ENCODE data around the gene LRRC41. TPM values are rescaled to one million over a fixed set of nuclear protein-coding genes. Genes with fewer than 3 reads are reported as not detected.

Gene LRRC41
- total RNA-seq, 1 experiment from 2014 or later, result 66.3 TPM

DNA sequence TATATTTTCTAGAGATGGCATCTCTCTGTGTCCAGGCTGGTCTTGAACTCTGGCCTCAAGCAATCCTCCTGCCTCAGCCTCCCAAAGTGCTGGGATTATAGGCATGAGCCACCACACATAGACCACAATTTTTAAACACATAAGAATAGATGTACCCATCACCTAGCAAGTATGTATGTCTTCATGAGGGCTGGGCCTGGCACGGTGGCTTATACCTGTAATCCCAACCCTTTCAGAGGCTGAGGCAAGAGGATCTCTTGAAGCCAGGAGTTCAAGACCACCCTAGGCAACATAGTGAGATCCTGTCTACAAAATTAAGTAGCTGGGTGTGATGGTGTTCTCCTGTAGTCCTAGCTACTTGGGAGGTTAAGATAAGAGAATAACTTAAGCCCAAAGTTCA lies 13.9 kb upstream of the LRRC41 start:
- Histone ChIP-seq H3K27ac (no peak overlapping the region), H4K20me1 (ENCODE audit: insufficient read depth) (0 out of 2 replicates have a peak, but pooled peaks cover 6% of the 10 kb centered on the region), H3K36me3 (ENCODE audit: low read depth) (peaks cover 16% of the 10 kb centered on the region), H3K4me1 (replicated peaks; ENCODE audit: insufficient read depth) (no peaks in the 10 kb centered on the region), H3K9me3 (ENCODE audit: insufficient read depth, low read depth) (no peaks in the 10 kb centered on the region), H2AFZ (no peak overlapping the region), H3K4me2 (no peak overlapping the region), H3K9me2 (ENCODE audit: insufficient read depth) (no peaks in the 10 kb centered on the region), H3K4me3 (no peak overlapping the region), H3K79me2 (ENCODE audit: low read depth) (no peaks in the 10 kb centered on the region), H3K27me3 (ENCODE audit: insufficient read depth, low read depth) (no peaks in the 10 kb centered on the region), H3F3A (ENCODE audit: insufficient read depth, low read depth) (peaks cover 41% of the 10 kb centered on the region)
- BruUV-seq (replicated peaks), result no TSS peak
- CTCF ChIA-PET, result no interaction called here
- POLR2A ChIA-PET (ENCODE audit: unreplicated experiment), result no interaction called here
- TF ChIP-seq EZH2 (IDR thresholded peaks at IDR 0.05; ENCODE audit: low read depth), result no peak
- TF ChIP-seq, protein P1, sequence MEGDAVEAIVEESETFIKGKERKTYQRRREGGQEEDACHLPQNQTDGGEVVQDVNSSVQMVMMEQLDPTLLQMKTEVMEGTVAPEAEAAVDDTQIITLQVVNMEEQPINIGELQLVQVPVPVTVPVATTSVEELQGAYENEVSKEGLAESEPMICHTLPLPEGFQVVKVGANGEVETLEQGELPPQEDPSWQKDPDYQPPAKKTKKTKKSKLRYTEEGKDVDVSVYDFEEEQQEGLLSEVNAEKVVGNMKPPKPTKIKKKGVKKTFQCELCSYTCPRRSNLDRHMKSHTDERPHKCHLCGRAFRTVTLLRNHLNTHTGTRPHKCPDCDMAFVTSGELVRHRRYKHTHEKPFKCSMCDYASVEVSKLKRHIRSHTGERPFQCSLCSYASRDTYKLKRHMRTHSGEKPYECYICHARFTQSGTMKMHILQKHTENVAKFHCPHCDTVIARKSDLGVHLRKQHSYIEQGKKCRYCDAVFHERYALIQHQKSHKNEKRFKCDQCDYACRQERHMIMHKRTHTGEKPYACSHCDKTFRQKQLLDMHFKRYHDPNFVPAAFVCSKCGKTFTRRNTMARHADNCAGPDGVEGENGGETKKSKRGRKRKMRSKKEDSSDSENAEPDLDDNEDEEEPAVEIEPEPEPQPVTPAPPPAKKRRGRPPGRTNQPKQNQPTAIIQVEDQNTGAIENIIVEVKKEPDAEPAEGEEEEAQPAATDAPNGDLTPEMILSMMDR (conservative IDR thresholded peaks at IDR 0.05), result no peak
- no peak for DNase-seq
- intact Hi-C loops (cut with micrococcal nuclease; ENCODE audit: unreplicated experiment), result no loop called here

DNA sequence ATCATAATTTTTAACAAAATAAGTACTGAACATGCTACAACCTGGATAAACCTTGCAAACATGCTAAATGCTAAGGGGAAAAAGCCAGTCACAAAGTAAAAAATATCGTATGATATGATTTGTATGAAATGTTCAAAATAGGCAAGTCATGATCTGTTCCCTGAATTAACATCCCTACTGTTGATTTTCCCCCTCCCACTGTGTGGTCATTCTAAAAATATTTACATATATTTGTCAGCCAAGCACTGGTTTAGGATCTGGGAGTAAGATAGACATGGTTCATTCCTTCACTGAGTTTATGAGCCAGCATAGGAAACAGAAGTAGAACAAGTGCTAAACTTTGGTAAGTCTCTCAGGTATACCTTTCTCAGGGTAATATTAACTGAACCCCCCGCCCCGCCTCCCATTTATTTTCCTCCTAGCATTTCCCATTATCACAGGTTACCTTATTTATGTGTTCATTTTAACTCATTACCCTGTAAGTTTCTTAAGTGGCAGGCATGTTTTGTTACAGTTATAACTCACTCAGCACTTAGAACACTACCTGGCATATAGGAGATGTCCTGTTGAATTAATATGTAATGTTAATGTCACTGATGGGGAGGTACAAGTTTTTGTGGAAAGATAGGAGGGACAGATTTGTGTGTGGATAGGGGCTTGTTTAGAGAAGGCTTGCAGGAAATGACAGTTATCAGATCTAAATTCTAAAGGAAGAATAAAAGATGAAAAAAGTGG lies 12.4 kb upstream of the LRRC41 start:
- H3F3A ChIP-seq (ENCODE audit: insufficient read depth, low read depth), result peaks cover 46% of the 10 kb centered on the region
- H3K4me1 ChIP-seq (replicated peaks; ENCODE audit: insufficient read depth), result no peaks in the 10 kb centered on the region
- no peaks in the 10 kb centered on the region for H3K27me3 ChIP-seq (ENCODE audit: insufficient read depth, low read depth)
- no peaks in the 10 kb centered on the region for H3K79me2 ChIP-seq (ENCODE audit: low read depth)
- no peak overlapping the region for H3K27ac ChIP-seq
- TF ChIP-seq, protein P1 (conservative IDR thresholded peaks at IDR 0.05), result no peak
- TF ChIP-seq EZH2 (IDR thresholded peaks at IDR 0.05; ENCODE audit: low read depth), result no peak
- intact Hi-C loops (cut with micrococcal nuclease; ENCODE audit: unreplicated experiment), result no loop called here
- no peaks in the 10 kb centered on the region for H3K9me2 ChIP-seq (ENCODE audit: insufficient read depth)
- peaks cover 23% of the 10 kb centered on the region for H3K36me3 ChIP-seq (ENCODE audit: low read depth)
- no peak overlapping the region for H3K4me2 ChIP-seq
- H3K9me3 ChIP-seq (ENCODE audit: insufficient read depth, low read depth), result no peaks in the 10 kb centered on the region
- no TSS peak for BruUV-seq (replicated peaks)
- ChIA-PET CTCF (no interaction called here), POLR2A (ENCODE audit: unreplicated experiment) (no interaction called here)
- 0 out of 2 replicates have a peak, but pooled peaks cover 6% of the 10 kb centered on the region for H4K20me1 ChIP-seq (ENCODE audit: insufficient read depth)
- H2AFZ ChIP-seq, result no peak overlapping the region
- DNase-seq, result no peak
- no peak overlapping the region for H3K4me3 ChIP-seq

DNA sequence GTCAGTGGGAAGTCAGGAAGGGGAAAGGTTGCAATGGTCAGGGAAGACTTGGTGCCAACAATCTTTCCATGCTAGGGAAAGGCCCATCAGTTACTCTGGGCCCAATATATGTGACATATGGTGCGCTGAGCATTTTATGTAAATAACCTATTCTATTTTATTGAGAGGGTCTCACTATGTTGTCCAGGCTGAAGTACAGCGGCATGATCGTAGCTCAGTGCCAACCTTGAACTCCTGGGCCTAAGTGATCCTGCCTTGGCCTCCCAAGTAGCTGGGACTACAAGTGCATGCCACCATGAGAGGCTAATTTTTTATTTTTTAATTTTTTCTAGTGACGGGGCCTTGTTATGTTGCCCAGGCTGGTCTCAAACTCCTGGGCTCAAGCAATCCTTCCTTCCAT lies 6.9 kb upstream of the LRRC41 start:
- Histone ChIP-seq H4K20me1 (ENCODE audit: insufficient read depth) (peaks cover 48% of the 10 kb centered on the region), H3K27ac (no peak overlapping the region), H3K9me2 (ENCODE audit: insufficient read depth) (no peaks in the 10 kb centered on the region), H3K27me3 (ENCODE audit: insufficient read depth, low read depth) (no peaks in the 10 kb centered on the region), H3K9me3 (ENCODE audit: insufficient read depth, low read depth) (no peaks in the 10 kb centered on the region), H3K36me3 (ENCODE audit: low read depth) (peaks cover 57% of the 10 kb centered on the region), H3K4me1 (replicated peaks; ENCODE audit: insufficient read depth) (peaks cover 21% of the 10 kb centered on the region), H3F3A (ENCODE audit: insufficient read depth, low read depth) (peaks cover 41% of the 10 kb centered on the region), H3K4me2 (no peak overlapping the region), H2AFZ (no peak overlapping the region), H3K79me2 (ENCODE audit: low read depth) (peaks cover 50% of the 10 kb centered on the region), H3K4me3 (no peak overlapping the region)
- no peak for DNase-seq
- BruUV-seq (replicated peaks), result no TSS peak
- TF ChIP-seq EZH2 (IDR thresholded peaks at IDR 0.05; ENCODE audit: low read depth), result no peak
- TF ChIP-seq, protein P1 (conservative IDR thresholded peaks at IDR 0.05), result no peak
- ChIA-PET POLR2A (ENCODE audit: unreplicated experiment) (no interaction called here), CTCF (no interaction called here)
- intact Hi-C loops (cut with micrococcal nuclease; ENCODE audit: unreplicated experiment), result no loop called here
